COLO829 (cell line): Measurements from ENCODE around the gene TRA2A.
A peak's percentile ranks its signal among the peaks of the same experiment; 100 is the strongest.

Experiments used
- DNase-seq: peaks from one replicate; pipeline ENCODE4 v3.0.0; 2012; ENCODE audit warnings: low spot score

TRA2A gene

GRCh38 chr7:23470330-23471105 is 61.3 kb downstream of the TRA2A start, which contains the start of gene IGF2BP3:
Gene IGF2BP3 (minus strand): TSS chr7:23470491. CDS start chr7:23470110, 381 bp downstream.
- peak; percentile 85 for DNase-seq

- DNase-seq: no peak
Observed at GRCh38 chr7:23469961-23470250, 61.9 kb downstream of the TRA2A start.

- no peak for DNase-seq
Observed at GRCh38 chr7:23469150-23469960, 62.4 kb downstream of the TRA2A start.

DNA sequence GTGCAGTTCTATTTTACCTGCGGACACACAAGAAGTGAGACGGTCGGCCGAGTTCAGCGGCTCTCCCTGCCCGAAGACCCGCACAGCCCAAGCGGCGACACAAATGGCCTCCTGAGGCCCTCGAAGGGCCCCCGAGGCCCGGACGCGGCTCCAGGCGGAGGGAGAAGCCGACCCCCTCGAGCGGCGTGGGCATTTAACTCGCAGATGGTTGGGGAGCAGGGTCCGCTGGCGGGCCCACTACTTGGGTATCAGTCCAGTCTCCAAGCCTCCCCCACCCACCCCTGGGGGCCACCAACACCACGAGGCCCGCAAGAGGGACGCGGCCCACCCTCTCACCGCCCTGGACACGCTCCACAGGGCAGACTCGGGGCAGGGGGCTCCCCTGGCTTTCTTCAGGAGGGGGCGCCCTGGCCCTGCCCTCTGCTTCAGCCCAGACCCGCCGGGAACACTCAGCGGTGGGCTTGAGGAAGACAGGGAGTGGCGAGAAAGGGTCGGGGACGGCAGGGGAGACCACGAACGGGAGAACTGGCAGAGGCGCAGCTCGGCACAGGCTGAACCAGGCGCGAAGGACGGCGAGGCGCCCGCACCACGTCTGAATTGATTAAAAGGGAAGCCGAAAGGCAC is 63.1 kb downstream of the TRA2A start:
- no peak for DNase-seq

- DNase-seq: no peak
Observed at GRCh38 chr7:23467806-23468525, 63.8 kb downstream of the TRA2A start.

DNA sequence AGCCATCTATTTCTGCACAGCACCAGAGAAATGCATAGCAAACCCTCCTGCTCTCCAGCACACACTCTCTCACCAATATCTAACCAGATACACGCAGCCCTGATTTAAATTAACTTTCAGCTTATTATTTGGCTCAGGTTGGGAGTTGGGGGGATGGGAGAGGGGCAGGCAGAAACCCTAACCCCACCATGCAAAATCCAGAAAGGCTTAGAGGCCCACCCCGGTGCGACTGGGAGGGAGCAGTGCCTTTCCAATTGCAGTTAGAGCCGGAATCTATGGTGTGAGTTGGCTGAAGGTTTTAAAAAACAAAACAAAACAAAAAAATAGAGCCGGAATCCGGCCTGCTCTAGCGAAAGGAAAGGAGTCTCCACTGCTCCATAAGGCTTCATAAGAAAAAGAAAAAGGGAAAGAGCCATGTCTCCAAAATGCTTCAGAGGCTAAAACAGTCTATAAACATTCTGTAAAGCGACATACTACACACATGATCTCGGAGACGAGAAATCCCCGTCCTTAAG is 64.4 kb downstream of the TRA2A start:
- no peak for DNase-seq

DNA sequence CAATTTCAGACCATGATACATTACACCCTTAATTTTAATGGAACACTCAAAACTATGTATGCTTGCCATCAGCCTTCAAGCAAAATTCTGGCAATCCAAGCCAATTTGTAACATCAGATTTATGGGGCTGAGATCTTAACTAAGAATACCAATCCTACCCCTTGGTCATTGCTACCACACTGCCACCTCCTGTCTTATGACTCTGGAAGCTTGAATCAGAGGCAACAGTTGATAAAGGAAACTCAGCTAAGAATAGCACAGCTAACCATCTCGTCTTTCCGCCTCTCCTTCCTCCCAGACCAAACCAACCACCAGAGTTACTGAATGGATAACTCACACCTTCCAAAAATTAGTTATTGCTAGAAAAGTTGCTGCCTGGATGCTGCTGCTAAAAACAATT is 68.9 kb downstream of the TRA2A start:
- DNase-seq: peak; percentile 74

DNA sequence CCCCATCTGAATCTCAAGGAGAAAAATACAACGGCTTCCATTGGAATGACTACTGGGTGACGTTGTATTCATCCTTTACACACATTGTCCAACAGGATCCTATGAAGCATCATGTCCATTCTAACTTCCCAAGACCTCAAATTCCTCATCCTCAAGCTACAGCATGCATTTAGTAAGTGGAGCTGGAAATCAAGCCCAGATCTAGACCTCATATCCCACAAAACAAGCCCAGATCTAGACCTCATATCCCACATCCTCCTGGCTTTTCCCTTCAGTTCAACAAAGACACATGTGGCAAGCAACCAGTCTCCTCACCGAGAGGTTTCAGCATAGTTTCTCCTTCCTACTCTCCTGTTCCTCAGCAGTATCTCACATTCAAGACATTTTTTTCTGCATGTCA is 73.7 kb downstream of the TRA2A start:
- DNase-seq: no peak

- no peak for DNase-seq
Observed at GRCh38 chr7:23456093-23456492, 75.7 kb downstream of the TRA2A start.

- DNase-seq: no peak
Observed at GRCh38 chr7:23454881-23455526, 76.8 kb downstream of the TRA2A start.
